Measurements from ENCODE around the gene C1orf216.
"Not testable (repeated sequence)": the region's sequence is repeated elsewhere in the genome, so short reads cannot be mapped to it uniquely, and the experiment has no call there.

C1orf216 gene, protein sequence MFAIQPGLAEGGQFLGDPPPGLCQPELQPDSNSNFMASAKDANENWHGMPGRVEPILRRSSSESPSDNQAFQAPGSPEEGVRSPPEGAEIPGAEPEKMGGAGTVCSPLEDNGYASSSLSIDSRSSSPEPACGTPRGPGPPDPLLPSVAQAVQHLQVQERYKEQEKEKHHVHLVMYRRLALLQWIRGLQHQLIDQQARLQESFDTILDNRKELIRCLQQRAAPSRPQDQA

DNA sequence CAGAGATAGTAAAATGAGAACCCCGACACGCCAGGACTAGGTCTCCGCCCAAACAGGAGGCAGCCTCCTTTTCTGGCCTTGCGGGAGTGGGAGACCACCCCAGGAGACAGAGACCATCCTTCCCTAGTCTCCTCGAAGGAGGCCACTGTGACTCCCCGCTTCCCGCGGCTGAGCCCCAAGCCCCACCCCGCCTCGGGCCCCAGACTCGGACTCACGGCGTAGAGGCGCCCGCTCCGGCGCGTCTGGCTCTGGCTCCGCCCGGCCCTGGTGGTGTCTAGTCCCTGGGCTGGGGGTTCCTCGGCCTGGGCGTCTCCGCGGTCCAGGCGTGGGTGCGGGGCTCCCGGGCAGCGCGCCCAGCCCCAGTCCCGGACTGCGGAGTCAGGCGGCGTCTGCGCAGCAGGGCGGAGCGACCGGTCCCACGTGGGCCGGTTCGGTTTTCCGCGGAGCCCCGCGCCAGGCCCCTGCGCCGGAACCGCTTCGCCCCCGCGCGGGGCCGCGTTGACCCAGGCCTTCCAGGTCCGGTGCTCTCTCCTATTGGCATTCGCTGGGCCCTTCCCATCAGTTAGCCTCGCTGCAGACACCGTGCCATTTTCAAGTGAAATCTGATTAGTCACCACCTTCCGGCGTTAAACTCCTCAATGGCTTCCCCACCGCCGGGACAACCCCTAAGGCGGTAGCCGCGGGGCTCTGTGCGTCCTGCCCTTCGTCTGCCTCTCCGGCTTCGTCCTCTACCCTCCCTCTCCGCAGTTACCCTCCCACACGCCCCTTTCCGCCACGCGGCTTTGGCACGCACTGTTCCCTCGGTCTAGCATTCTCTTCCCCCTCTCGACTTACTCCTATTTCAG lies at the start of gene C1orf216:
C1orf216 (minus strand) TSS at position 393 of the 845 bp plus-strand sequence. CDS start 2,563 bp downstream, outside the sequence.
- DNase-seq (ENCODE audit: low read depth in 2 of 2) = peak; percentile 21 to 60

GRCh38 chr1:35764283-35764682 lies 45.6 kb upstream of the C1orf216 start:
- DNase-seq (ENCODE audit: low read depth in 2 of 2) = no peak

DNA sequence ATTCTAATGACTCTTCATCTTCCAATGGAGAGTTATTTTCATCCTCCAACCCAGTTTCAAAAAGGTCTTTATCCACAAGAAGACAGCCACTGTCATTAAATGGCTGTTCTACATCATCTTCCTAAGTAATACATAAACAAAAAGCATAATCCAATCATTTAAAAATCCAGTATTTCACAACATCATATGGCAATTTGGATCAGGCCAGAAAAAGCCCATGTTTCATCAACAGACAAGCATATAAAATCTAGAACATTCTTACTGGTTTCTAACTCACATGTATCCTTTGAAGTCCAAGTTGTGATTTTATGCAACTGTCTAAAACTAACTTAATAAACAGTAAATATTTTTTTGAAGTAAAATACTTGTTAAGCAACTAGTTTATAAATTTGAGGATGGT lies 44.5 kb upstream of the C1orf216 start:
- no peak for DNase-seq (ENCODE audit: low read depth in 2 of 2)

DNA sequence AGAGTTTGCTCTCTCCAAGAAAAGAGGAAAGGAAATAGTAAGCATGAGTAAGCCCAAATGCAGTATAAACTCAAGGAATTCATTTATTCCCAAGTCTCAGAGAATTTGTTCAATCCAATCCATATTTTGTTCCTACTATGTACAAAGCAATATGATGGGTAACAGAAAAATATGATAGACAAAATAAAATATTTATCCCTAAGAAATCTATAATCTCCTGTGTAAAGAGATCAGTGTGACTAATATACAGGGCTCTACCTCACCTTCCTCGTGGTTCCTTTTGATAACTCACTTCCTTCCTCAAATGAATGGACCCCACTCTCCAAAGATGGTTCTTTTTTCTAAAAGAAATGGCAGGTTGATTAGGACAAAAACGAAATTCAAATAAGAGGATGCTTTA lies 43.5 kb upstream of the C1orf216 start:
- no peak for DNase-seq (ENCODE audit: low read depth in 2 of 2)

GRCh38 chr1:35756064-35756463 lies 37.4 kb upstream of the C1orf216 start:
- no peak for DNase-seq (ENCODE audit: low read depth in 2 of 2)

GRCh38 chr1:35753626-35754260 lies 35.1 kb upstream of the C1orf216 start:
- no peak for DNase-seq (ENCODE audit: low read depth in 2 of 2)

DNA sequence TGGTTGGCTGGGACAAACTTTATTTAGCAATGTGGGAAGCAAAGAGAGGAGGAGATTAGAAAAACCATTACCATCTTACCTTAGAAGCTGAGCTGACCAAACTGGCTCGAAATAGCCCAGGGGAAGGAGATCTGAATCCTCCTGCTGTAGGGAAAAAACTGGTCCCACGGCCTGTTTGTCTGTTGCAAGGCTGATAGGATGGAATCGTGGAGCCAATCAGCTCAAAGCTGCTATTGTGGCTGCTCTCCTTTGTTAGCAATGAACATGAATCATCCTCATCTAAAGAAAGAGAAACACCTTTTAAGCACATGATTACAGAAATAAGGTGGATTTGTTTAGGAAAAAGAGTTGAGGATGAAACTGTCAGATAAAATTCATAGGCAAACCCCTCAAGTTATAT lies 29.6 kb upstream of the C1orf216 start:
- DNase-seq (ENCODE audit: low read depth in 2 of 2) = no peak

- no peak for DNase-seq (ENCODE audit: low read depth in 2 of 2)
Measured at GRCh38 chr1:35745124-35745730, 26.5 kb upstream of the C1orf216 start.

- no peak for DNase-seq (ENCODE audit: low read depth in 2 of 2)
Measured at GRCh38 chr1:35737120-35737519, 18.4 kb upstream of the C1orf216 start.

- DNase-seq (ENCODE audit: low read depth in 2 of 2) = no peak
Measured at GRCh38 chr1:35727434-35728040, 8.9 kb upstream of the C1orf216 start.

DNA sequence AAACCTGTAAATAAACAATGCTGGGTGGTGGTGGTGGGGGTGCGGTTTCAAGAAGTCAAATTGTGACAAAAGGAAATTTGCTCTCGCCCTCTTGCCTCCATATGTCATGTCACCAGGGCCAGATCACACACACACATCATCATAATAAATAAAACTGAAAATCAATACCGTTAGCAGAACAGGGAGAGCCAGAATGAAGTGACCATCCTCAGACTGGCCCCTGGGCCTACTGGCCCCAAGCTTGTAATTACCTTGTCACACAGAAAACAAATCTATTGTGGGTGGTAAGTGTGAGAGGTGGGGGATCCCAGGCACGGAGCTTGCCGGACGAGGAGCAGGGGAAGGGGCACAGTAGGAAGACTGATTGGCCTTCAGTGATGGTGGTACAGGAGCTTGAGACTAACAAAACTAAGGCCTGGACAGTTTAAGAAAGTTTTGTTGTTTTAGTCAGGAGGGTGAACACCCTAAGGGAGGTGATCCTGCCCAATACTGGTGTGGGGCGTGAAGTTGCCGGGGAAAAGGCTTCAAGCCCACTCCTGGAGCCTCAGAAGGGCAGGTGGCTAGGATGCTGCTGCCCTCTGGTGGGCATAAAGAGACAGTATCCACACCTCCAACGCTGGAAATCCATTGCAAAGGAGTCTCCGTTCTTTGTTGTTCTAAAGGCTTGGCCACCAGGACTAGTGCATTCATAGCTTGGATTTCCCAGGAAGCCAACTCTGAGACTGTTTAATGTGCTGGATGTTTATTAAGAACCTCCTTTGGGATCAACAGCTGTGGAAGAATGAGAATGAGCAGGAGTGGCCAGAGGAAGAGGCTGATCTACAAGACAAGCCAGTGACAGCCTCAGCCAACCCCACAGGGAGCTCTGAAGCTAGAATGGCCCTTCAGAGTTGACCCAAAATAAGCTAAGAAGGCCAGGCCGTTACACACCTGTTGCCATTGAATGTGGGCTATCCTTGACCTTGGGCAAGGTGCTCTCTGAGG lies 8.1 kb upstream of the C1orf216 start:
- DNase-seq (ENCODE audit: low read depth in 2 of 2) = peak; percentile 17 to 25

DNA sequence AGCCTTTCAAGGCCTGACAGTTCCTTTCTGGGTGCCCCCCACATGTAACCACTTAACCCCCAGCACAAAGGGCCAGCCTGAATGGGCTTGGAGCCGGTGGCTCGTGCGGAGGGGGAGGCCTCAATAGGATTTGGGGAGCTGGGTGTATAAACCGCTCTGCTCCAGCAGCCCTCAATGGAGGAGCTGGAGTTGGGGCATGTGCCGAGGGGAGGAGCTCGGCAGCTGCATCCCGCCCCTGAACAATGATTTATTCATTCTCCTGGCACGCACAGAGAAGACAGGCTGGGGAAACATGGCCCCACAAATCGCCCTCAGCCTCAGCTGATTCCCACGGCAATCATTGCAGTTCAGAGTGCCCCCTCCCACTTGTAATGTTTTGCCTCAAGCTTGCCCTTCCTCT lies 6.9 kb upstream of the C1orf216 start:
- DNase-seq (ENCODE audit: low read depth in 2 of 2) = no peak

GRCh38 chr1:35717911-35718476 lies 690 bp downstream of the C1orf216 start:
- DNase-seq (ENCODE audit: low read depth in 2 of 2) = no peak

DNA sequence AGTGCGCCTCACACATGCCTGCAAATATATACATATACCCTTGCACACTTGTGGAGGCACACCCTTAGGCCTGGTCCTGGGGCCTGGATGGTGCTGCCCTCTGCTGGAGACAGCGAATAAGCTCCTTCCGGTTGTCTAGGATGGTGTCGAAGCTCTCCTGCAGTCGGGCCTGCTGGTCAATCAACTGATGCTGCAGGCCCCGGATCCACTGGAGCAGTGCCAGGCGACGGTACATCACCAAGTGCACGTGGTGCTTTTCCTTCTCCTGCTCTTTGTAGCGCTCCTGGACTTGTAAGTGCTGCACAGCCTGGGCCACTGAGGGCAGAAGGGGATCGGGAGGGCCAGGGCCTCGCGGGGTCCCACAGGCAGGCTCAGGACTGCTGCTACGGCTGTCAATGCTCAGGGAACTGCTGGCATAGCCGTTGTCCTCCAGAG lies 3.1 kb downstream of the C1orf216 start:
- peak; percentile 42 to 59 for DNase-seq (ENCODE audit: low read depth in 2 of 2)

DNA sequence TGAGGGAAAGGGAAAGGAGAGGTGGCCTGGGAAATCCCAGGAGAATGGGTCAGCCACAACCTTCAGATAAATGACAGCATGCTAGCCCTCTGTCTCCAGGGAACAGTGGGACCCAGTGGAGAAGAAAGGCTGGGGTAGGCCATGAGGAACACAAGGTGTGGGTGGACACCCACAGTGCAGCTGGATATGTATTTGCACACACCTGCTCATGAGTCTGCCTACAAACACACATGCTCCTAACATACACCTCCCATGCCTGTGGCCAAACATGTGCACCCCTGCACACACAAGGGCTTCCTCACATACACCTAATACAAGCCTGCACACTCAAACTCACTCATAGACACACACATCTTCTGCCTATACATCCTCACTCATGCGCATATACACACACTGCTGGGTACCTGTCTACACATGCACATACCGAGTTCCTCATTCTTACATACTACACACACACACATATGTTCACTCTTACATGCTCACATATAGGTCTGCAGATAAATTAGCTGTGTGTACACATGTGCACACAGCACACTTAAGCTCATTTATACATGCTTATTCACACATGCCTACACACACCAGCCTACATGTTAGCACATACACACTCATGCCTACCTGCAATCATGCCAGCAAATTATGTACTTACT lies 3.6 kb downstream of the C1orf216 start:
- DNase-seq (ENCODE audit: low read depth in 2 of 2) = no peak

DNA sequence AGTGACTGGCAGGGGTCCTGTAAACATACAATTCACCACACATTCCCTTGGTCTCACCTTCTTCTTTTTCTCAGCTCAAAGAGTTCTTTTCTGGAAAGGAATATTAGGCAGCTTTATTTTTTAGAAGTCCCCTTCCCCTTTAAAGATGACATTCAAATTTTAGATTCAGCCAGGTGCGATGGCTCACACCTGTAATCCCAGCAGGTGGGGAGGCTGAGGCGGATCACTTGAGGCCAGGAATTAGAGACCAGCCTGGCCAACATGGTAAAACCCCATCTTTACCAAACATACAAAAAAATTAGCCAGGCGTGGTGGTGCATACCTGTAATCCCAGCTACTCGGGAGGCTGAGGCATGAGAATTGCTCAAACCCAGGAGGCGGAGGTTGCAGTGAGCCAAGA lies 7.6 kb downstream of the C1orf216 start:
- not testable (repeated sequence) for DNase-seq (ENCODE audit: low read depth in 2 of 2)

DNA sequence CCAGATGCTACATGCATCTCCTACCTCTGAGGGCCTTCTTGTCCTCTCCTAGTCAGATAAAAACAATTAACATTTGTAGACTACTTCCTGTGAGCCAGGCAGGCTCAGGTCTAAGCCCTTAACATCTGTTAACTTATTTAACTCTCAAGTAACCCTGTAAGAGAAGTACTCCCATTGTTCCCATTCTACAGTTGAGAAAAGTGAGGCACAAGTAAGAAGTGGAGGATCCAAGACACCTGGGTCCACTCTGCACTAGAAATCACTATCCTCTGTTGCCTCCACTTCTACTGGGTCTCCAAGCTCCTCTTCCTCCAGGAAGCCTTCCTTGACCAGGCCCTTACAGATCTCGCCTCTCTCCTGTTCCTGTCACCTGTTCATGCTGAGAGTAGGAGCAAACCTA lies 9.7 kb downstream of the C1orf216 start:
- no peak for DNase-seq (ENCODE audit: low read depth in 2 of 2)

DNA sequence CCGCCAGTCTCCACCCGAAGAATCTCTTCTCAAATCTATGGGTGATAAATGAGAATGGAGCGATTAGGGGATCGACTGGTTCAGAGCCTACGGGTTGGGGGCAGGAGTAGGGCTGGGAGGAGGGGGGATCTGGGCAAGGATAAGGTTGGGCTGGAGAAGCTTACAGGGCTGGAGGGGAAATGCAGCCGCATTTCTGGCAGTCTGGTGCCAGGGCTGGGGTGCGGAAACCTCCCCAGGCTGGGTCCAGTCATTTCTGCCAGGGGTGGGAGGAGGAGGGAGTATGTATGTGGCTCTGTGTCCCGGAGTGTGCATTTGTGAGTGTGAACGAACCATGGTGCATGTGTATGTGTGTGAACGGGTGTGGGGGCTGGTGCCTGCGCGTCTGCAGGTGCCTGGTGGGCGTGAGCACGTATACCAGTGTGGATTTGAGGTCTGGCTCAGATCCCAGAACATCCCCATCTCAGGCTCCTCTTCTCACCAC lies 10.2 kb downstream of the C1orf216 start:
- no peak for DNase-seq (ENCODE audit: low read depth in 2 of 2)

- DNase-seq (ENCODE audit: low read depth in 2 of 2) = no peak
Measured at GRCh38 chr1:35707601-35708440, 10.9 kb downstream of the C1orf216 start.
